Liver (tissue), 3 donors: ENCODE measurements around the gene PRMT5.

Experiments used
- CTCF ChIP-seq: fragments of 150-350 bp; IDR thresholded peaks from 2 replicates; pipeline ENCODE4 v1.5.1; 2017; ENCODE audit warnings: improper control_type of control experiment, low read depth, low read length; ENCODE audit not compliant: missing input control
- EGR1 ChIP-seq, 2 donors: IDR thresholded peaks; 2 replicates each; pipeline ENCODE4 v1.6.1; 2016 to 2018; ENCODE audit warnings: antibody characterized with exemption in 2 of 2, low read depth in 2 of 2
- FOXA1 ChIP-seq: IDR thresholded peaks from 2 replicates; pipeline ENCODE4 v1.6.1; 2016; ENCODE audit warnings: antibody characterized with exemption
- FOXA2 ChIP-seq: IDR thresholded peaks from 2 replicates; pipeline ENCODE4 v1.6.1; 2016; ENCODE audit warnings: antibody characterized with exemption
- GABPA ChIP-seq, 2 donors: IDR thresholded peaks in 1 of 2; conservative IDR thresholded peaks in 1 of 2; 2 replicates each; pipeline ENCODE4 v1.6.1; 2016; ENCODE audit warnings: antibody characterized with exemption in 2 of 2, mild to moderate bottlenecking in 1 of 2, moderate library complexity in 1 of 2
- HNF4G ChIP-seq: IDR thresholded peaks from 2 replicates; pipeline ENCODE4 v1.6.1; 2016; ENCODE audit warnings: antibody characterized with exemption
- MAX ChIP-seq: IDR thresholded peaks from 2 replicates; pipeline ENCODE4 v1.6.1; 2016; ENCODE audit warnings: antibody characterized with exemption
- NR2F2 ChIP-seq: IDR thresholded peaks from 2 replicates; pipeline ENCODE4 v1.6.1; 2016; ENCODE audit warnings: antibody characterized with exemption
- RAD21 ChIP-seq, 2 donors: IDR thresholded peaks; 2 replicates each; pipeline ENCODE4 v1.6.1; 2016; ENCODE audit warnings: antibody characterized with exemption in 2 of 2, mild to moderate bottlenecking in 2 of 2
- REST ChIP-seq: IDR thresholded peaks from 2 replicates; pipeline ENCODE4 v1.6.1; 2016; ENCODE audit warnings: antibody characterized with exemption, mild to moderate bottlenecking
- RXRA ChIP-seq, 2 donors: IDR thresholded peaks; 2 replicates each; pipeline ENCODE4 v1.6.1; 2017 to 2018; ENCODE audit warnings: antibody characterized with exemption in 2 of 2, mild to moderate bottlenecking in 1 of 2
- SP1 ChIP-seq: IDR thresholded peaks from 2 replicates; pipeline ENCODE4 v1.6.1; 2018; ENCODE audit warnings: antibody characterized with exemption, mild to moderate bottlenecking
- TAF1 ChIP-seq: conservative IDR thresholded peaks from 2 replicates; pipeline ENCODE4 v1.6.1; 2016; ENCODE audit warnings: antibody characterized with exemption, mild to moderate bottlenecking
- YY1 ChIP-seq: IDR thresholded peaks from 2 replicates; pipeline ENCODE4 v1.6.1; 2016; ENCODE audit warnings: antibody characterized with exemption, mild to moderate bottlenecking
- donor health status: healthy.
- donor health status: healthy.

GRCh38 chr14:22887260-22887989 lies 41.8 kb downstream of the PRMT5 start:
- TF ChIP-seq MAX, result no peak
- TF ChIP-seq TAF1, result no peak
- TF ChIP-seq YY1, result no peak
- TF ChIP-seq CTCF, result no peak
- TF ChIP-seq FOXA2, result no peak
- no peak for TF ChIP-seq FOXA1
- no peak for TF ChIP-seq REST
- TF ChIP-seq EGR1 (IDR thresholded peaks at IDR 0.05; ENCODE audit: low read depth in 2 of 2), result no peak
- TF ChIP-seq GABPA (IDR thresholded peaks at IDR 0.05 in 1 of 2, conservative IDR thresholded peaks at IDR 0.05 in 1 of 2), result no peak
- no peak for TF ChIP-seq RAD21 (IDR thresholded peaks at IDR 0.05)
- no peak for TF ChIP-seq SP1
- TF ChIP-seq HNF4G, result no peak
- no peak for TF ChIP-seq RXRA (IDR thresholded peaks at IDR 0.05)
- TF ChIP-seq NR2F2, result no peak
